Activated CD4-positive, CD25-positive, alpha-beta regulatory T cell treated with anti-CD3 and anti-CD28 coated beads, Interleukin-2, amount 50 U/mL, for 24 hours (primary cell): ENCODE measurements around the gene BLTP1.
A peak's percentile ranks its signal among the peaks of the same experiment; 100 is the strongest.
"Not testable (repeated sequence)": the region's sequence is repeated elsewhere in the genome, so short reads cannot be mapped to it uniquely, and the experiment has no call there.

Experiments used
- ATAC-seq, 2 donors: fragments of 150-1000 bp; cut with Tn5 transposase; one replicate each; pipeline ENCODE4 v1.10.0; 2021; ENCODE audit warnings: mild to moderate bottlenecking in 1 of 2, moderate library complexity in 1 of 2

BLTP1 gene, protein sequence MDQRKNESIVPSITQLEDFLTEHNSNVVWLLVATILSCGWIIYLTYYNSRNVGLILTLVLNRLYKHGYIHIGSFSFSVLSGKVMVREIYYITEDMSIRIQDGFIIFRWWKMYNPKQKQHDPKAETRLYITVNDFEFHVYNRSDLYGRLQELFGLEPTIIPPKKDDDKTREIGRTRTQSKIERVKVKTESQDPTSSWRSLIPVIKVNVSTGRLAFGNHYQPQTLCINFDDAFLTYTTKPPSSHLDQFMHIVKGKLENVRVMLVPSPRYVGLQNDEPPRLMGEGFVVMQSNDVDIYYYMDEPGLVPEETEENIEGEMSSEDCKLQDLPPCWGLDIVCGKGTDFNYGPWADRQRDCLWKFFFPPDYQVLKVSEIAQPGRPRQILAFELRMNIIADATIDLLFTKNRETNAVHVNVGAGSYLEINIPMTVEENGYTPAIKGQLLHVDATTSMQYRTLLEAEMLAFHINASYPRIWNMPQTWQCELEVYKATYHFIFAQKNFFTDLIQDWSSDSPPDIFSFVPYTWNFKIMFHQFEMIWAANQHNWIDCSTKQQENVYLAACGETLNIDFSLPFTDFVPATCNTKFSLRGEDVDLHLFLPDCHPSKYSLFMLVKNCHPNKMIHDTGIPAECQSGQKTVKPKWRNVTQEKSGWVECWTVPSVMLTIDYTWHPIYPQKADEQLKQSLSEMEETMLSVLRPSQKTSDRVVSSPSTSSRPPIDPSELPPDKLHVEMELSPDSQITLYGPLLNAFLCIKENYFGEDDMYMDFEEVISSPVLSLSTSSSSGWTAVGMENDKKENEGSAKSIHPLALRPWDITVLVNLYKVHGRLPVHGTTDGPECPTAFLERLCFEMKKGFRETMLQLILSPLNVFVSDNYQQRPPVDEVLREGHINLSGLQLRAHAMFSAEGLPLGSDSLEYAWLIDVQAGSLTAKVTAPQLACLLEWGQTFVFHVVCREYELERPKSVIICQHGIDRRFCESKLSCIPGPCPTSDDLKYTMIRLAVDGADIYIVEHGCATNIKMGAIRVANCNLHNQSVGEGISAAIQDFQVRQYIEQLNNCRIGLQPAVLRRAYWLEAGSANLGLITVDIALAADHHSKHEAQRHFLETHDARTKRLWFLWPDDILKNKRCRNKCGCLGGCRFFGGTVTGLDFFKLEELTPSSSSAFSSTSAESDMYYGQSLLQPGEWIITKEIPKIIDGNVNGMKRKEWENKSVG (N-terminal part only)

DNA sequence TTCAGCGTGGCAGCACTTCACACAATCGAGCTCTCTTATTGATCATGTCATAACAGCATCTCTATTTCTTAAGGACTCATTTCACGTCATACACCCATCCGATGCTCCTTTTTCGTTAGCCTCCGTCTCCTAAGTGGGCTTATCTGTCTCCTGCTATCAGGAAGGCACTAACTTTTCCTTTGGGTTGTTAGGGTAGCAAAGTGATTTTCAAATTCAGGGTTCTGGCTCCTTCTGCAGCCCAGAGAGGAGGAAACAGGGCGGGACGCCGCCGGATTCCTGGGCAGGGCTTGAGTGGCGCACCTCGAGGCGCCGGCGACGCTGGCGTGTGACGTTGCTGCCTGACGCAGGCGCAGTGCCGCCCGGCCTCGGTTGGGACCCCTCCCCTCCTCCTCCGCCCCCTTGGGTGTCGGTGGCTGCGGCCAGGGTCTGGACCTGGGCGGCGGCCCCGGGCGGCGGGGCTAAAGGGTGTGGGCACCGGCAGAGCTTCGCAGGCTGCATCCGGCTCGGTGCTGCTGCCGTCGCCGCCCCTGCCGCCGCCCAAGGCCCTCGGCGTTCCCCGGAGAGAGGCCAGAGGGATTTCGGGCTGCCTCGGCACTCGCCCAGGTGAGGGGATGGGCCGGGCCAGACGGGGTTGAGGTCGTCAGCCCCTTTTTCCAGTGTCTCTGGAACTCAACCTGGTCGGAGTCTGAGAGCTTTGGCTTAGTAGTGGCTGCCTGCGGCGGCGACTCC, at the start of gene BLTP1:
Gene BLTP1, plus strand, starts transcription at position 350 of the 729 bp plus-strand sequence. CDS start 18,317 bp downstream, outside the sequence.
- peak; percentile 92 to 93 for ATAC-seq

DNA sequence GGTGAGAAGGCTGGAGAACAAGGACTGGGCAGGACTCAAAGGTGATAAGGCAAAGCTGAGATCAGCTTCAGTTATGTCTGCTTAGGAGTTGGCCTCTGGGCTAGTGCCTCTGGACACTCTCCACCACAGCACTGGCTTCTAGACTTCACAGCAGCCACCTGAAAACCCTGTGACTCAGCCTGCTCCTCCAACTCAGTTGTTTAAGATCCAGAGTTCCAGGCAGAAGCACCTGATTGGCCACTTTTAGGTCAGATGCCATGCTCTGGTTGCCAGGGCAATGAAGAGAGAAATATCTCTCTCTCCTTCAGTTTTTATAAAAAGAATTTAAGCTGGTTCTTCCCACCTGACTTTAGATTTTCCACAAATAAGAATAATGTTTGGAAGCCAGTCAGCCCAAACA, 47.9 kb upstream of the BLTP1 start:
- ATAC-seq, result no peak

DNA sequence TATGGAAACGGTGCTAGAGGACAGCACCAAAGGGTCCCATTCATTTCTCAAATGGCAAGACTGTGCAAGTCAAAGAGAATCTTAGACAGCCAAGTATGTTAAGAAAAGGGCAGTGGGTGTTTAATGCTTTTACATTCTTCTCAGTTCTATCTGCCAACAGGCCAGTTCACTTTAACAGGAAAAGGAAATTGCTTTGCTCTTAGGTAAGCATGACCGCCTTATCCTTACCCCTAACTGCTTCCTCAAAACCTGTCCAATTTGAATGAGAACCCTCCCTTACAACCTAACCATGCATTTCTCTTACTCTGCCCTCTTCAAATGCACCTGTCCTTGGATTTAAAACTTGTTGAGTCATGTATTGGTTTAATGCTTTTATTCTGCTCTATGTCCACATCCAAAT, 44.5 kb upstream of the BLTP1 start:
- ATAC-seq, result no peak

DNA sequence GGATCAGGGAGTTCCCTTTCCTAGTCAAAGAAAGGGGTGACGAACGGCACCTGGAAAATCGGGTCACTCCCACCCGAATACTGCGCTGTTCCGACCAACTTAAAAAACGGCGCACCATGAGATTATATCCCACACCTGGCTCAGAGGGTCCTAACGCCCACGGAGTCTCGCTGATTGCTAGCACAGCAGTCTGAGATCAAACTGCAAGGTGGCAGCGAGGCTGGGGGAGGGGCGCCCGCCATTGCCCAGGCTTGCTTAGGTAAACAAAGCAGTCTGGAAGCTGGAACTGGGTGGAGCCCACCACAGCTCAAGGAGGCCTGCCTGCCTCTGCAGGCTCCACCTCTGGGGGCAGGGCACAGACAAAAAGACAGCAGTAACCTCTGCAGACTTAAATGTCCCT, 41.8 kb upstream of the BLTP1 start:
- ATAC-seq, result not testable (repeated sequence)

DNA sequence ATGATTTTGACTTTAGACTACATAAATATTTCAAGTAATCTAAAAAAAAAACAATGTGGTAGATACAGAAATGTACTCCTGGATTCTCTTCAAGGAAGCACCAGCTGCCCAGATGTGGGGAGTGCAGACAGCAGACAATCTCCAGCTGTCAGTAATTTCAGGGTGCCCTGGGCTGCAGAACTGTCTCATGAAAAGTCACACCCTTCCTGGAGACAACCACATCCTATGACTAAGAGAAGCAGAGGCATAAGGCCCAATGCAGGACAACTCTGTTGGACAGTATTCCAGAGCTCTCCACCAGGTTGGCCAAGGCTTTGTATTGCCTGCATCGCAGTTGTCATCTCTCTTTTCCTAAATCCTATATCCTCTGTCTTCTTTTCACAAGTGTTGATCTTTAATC, 34.4 kb upstream of the BLTP1 start:
- ATAC-seq, result peak; percentile 36 to 53

DNA sequence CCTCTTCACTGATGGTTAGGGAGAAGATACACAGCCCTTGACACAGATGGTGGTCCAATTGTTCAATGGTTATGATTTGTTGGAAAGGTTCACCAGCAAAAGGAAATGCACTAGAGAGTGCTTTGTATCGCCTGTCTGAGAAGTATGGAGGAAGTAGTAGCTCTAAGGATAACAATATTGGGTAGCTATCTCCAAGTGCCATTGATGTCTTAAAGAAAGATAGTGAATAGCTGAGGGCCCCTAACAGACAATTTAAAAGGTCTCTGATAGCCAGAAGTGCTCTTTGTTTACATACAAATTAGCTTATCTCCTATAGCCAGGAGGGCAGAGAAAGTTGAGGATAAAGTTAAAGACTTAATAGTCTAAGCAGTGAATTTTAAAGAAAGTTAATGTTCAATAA, 33.9 kb upstream of the BLTP1 start:
- no peak for ATAC-seq

DNA sequence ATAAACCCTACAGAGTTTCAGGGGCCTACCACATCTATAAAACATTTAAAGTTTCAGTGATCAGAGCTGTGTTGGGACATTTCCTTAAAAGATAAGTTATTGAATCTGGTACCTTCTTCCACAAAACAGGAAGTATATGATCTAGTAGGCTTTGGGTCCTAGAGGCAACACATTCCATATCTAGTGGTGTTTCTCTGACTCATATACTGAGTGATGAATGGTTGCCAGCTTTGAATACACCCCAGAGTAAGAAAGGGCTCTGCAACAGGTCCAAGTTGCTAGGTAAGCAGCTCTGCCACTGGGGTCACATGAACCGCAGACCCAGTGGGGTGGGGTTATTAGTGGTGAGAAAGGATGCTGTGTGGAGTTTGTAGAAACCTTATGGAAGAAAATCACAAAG, 32.4 kb upstream of the BLTP1 start:
- no peak for ATAC-seq

DNA sequence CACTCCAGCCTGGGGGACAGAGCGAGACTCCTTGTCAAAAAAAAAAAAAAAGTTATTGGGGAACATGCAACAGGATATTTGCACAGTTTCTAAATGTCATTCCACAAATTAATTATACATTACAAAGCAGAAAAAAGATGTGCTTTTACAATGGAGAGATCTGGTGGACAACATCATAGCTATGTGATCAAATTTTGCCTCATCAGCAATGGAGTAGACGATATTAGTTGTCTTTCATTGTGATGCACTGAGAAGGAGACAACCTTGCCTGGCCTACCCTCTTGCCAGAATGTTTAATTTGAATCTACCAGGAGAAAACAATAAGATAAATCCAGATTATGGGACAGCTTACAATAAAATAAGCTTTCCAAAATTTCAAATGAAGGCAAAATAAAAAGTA, 30.5 kb upstream of the BLTP1 start:
- no peak for ATAC-seq

DNA sequence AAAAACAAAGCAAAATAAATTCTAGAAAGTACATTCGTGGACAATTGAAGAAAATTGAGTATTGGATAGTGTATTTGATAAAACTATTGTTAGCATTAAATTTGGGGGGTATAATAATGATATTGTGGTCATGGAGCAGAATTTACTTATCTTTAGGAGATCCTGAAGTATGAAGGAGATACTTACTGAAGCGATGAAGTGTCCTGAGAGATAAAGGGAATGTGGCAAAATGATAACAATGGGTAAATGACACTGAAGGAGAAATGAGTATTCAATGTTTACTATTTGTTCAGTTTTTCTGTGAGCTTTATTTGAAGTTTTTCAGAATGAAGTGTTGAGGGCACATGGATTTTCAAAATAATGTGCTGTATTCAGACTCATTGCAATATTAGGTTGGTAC, 30.0 kb upstream of the BLTP1 start:
- no peak for ATAC-seq

DNA sequence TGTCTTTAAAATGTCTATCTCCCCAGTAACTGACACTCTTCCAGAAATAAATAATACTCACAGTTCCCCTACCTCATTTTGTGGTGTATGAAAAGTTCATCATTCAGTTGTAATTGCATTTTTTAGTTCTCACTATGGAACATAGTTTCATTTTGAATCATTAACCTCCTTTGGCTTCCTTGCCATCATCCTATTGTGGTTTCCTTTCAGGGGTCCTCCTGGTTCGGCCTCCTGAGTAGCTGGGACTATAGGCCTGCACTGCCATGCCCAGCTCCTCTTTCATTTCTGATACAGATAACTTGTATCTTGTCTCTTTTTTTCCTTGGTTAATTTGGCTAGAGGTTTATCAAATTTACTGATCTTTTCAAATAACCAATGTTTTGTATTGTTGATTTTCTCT, 23.1 kb upstream of the BLTP1 start:
- ATAC-seq, result no peak

DNA sequence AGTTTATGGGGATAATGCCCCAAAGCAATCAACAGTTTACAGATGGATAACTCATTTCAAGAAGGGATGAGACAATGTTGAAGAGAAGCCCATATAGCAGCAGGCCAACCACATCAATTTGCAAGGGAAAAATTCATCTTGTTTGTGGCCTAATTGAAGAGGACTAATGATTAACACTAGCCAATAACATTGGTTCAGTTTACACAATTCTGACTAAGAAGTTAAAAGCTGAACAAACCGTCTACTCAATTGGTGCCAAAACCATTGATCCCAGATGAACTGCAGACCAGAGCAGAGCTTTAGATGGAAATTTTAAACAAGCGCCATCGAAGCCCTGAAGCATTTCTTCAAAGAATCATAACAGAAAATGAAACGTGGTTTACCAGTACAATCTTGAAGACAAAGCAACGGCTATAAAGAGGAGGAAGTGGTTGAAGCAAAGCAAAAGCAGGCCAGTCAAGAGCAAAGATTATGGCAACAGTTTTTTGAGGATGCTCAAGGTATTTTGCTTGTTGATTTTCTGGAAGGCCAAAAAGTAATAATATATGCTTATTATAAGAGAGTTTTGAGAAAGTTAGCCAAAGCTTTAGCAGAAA, 20.5 kb upstream of the BLTP1 start:
- peak in 1 of 2 donors; percentile 36 for ATAC-seq

DNA sequence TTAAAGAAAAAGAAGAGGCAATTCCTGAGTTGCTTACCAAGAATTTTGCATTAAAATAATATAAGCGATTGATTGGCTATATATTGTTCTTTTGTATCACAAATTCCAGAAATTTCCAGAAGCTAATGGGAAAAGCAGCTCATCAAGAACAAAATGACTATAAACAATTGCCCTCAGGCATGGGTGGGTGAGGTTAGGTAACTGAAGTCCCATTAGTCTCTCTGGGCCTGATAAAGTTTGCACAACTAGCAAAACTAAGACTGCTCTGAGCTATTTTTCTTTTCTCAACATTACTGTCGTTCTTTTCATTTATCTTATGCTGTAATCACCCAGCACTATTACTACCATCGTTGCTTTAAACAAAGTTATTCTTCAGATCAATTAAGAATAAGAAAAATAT, 19.2 kb upstream of the BLTP1 start:
- ATAC-seq, result no peak

DNA sequence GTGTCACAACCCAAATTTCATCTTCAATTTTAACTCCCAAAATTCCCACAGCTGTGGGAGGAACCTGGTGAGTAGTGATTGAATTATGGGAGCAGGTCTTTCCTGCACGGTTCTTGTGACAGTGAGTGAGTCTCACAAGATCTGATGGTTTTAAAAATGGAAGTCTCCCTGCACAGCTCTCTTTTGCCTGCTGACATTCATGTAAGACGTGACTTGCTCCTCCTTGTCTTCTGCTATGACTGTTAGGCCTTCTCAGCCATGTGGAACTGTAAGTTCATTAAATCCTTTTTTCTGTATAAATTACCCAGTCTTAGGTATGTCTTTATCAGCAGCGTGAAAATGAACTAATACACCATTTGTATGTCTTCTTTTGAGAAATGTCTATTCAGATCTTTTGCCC, 13.0 kb upstream of the BLTP1 start:
- ATAC-seq, result no peak

DNA sequence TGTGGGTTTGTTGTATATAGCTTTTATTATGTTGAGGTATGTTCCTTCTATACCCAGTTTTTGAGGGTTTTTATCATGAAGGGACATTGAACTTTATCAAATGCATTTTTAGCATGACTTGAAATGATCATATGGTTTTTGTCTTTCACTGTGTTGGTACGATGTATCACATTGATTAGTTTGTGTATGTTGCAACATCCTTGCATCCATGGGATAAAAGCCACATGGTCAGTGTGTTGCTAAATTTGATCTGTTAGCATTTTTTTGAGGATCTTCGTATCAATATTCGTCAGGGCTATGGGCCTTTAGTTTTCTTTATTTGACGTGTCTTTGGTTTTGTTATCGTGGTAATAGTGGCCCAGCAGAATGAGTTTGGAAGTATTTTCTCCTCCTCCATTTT, 11.3 kb upstream of the BLTP1 start:
- no peak for ATAC-seq

DNA sequence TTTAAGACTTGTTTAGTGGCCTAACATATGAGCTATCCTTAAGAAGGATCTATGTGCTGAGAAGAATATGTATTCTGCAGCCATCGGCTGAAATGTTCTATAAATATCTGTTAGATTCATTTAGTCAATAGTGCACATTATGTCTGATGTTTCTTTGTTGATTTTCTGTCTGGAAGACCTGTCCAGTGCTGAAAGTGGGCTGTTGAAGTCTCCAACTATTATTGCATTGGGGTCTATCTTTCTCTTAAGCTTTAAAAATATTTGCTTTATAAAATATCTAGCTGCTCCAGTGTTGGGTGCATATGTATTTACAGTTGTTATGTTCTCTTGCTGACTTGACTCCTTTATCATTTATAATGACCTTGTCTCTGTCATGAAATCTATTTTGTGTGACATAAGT, 9.4 kb upstream of the BLTP1 start:
- ATAC-seq, result no peak

DNA sequence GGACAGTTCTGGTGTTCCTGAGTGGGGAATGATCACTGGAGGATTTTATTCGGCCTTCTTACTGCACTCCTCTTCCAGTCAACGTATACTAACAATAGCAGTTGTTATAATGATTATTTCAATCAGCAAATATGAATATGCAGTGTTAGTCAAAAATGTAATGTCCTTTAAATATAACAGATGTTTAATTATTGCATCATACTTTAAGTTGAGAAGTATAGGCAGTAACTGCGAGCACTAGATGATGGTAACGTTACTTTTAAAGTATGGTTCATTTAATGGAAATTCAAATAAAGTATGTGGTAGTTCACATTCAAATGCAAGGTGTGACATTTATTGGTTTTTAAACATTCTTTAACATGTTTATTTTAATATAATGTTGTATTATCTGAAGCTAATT, 5.5 kb upstream of the BLTP1 start:
- ATAC-seq, result no peak

DNA sequence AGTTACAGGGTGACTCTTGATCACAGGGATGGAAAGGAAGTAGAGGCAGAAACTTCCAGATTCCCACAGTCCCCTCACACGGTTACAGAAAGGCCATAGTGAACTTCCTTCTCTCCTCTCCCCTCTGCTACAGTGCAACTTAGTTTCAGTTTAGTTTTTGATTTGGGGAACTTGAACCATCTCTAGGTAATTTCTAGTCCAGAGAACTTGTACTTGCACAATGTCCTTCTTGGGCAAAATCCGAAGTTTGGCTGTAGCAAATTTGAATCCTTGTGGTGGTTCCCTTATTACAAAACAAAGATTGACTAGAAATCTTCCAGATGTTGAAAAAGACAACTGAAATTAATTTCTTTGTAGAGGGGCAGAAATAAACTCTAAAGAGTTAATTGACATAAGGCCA, 1.2 kb upstream of the BLTP1 start:
- no peak for ATAC-seq

DNA sequence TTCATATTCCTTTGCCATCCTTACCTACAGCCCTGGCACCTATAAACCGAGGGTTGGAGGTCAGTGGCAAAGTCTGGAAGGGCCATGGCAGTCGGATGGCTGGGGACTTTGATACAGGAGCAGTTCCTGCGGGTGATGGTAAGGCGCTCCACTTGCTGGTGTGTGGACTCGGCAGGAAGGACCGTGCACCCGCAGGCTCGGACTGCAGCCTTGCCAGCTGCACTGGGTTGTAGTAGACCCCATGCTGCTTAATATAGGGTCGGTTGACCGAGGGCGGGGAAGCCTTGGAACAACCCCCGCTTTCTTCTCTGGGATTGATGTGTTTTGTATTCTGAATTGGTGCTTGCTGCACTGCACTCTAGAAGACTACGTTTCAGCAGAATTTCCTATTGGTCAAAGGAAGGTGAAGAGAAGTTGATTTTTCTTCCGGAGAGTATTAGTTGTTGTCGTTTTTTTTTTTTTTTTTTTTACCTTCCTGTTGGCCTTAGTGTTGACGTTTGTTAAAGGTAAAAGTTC, 638 bp downstream of the BLTP1 start:
- ATAC-seq, result peak; percentile 5 to 7

DNA sequence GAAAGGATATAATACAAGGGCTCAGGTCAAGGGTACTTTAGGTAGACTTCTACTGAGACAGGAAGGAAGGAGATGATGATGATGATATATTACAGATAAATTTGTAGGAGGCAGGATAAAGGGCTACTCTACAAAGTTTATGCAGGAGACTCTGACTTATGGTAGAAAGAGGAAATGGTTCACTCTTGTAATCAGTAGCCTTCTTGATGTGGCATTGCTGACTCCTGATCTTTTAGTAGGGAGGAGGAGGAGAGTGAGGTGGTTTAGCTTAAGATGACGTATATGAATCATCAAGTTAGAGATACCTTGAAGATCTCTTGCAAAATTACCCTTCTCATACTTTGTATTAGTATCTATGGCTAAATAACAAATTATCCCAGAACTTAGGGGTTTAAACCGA, 4.7 kb downstream of the BLTP1 start:
- ATAC-seq, result peak; percentile 63 to 70

DNA sequence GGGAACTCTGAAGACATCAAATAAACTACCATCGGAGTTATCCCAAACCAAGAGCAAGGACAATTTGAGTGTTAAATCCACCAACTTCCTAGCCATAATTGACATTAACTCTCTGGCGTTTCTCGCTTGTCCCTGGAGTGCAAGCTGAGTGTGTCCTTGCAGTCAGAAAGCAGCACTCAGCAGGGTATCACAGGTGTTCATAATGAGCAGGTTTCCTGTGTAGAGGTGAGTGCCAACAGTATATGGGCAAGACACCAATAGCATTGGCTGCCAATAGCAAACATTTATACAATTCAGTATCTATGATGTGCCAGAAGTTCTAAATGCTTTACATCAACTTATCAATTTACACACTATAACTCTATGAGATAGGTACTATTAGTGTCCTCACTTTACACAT, 11.2 kb downstream of the BLTP1 start:
- ATAC-seq, result no peak

DNA sequence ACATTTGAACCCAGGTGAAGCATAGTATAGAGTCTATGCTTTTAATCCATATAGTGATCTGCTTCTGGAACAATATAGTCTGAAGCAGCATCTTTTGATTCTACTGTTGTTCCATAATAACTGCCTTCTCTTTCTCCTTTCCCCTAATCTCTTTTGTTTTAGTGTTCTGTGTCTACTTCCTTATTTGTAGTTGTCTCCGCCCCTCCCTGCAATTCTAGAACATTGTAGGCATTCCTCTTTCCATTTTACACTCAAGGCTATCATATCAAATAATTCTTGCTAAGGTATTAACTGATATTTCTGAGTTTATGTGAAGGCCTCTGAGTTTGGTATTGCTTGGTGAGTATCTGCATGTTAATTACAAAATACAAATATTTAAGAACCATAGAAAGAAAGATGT, 11.6 kb downstream of the BLTP1 start:
- ATAC-seq, result no peak

DNA sequence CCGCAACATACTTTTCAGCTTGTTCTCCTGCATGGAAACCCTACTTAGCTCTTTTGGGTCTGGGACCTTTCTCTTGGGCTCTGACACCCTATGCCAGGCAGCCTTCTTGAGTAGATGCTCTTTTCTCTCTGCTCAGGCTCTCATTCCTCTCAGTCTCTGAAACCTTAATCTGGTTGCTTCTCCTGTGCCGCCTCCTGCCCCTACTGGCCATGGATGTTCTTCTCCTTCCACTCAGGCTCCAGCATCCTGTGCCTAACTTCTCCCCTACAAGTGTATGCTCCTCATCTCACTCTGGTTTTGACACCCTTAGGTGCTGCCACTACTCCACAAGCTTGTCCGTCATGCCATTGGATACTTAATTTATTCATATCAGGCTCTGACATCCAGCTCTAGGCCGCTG, 15.2 kb downstream of the BLTP1 start:
- no peak for ATAC-seq
